ENCODE data around the gene MEGF11.

MEGF11 gene

GRCh38 chr15:66253418-66254088 is at the start of gene MEGF11:
Gene MEGF11, minus strand, starts transcription at chr15:66253750. Its CDS starts 125,347 bp downstream, at chr15:66128403.
- peak; percentile 30 for DNase-seq (ENCODE audit: extremely low spot score)
- ChIA-PET CTCF (interaction anchor here (0.7 to 0.9 kb wide), 3 partner anchors 22 to 39 kb away, joined by 3 read pairs; no protein-coding TSS in a partner anchor), POLR2A (interaction anchor here (0.5 kb wide), 1 partner anchor 948 kb away, joined by 5 read pairs; no protein-coding TSS in a partner anchor)
- no peak for TF ChIP-seq CTCF (IDR thresholded peaks at IDR 0.05; ENCODE audit: control extremely low read depth, extremely low read depth, low read depth, missing control alignments)

GRCh38 chr15:66302489-66303278 is 49.1 kb upstream of the MEGF11 start:
- no peak for DNase-seq (ENCODE audit: extremely low spot score)
- no peak for TF ChIP-seq CTCF (IDR thresholded peaks at IDR 0.05; ENCODE audit: control extremely low read depth, extremely low read depth, low read depth, missing control alignments)
- ChIA-PET CTCF (interaction anchor here (1.1 to 1.9 kb wide), 2 partner anchors 15 to 196 kb away, joined by 3 to 5 read pairs; partner anchors contain the start of gene SNAPC5), POLR2A (no interaction called here)

- TF ChIP-seq CTCF (IDR thresholded peaks at IDR 0.05; ENCODE audit: control extremely low read depth, extremely low read depth, low read depth, missing control alignments): no peak
- no peak for DNase-seq (ENCODE audit: extremely low spot score)
- ChIA-PET CTCF (no interaction called here), POLR2A (no interaction called here)
These were observed 45.3 kb upstream of the MEGF11 start for GRCh38 chr15:66298803-66299251.

- ChIA-PET POLR2A (interaction anchor here (0.7 kb wide), 1 partner anchor 325 kb away, joined by 3 read pairs; no protein-coding TSS in a partner anchor), CTCF (interaction anchor here (2.1 to 5.3 kb wide), 3 partner anchors 8 to 202 kb away, joined by 8 to 28 read pairs (median 10); partner anchors contain the start of gene SNAPC5)
- TF ChIP-seq CTCF (IDR thresholded peaks at IDR 0.05; ENCODE audit: control extremely low read depth, extremely low read depth, low read depth, missing control alignments): no peak
- DNase-seq (ENCODE audit: extremely low spot score): no peak
These were observed 42.6 kb upstream of the MEGF11 start for GRCh38 chr15:66296186-66296585.

GRCh38 chr15:66294932-66295235 is 41.3 kb upstream of the MEGF11 start:
- no peak for TF ChIP-seq CTCF (IDR thresholded peaks at IDR 0.05; ENCODE audit: control extremely low read depth, extremely low read depth, low read depth, missing control alignments)
- POLR2A ChIA-PET: no interaction called here
- CTCF ChIA-PET: interaction anchor here (1.0 to 5.3 kb wide), 3 partner anchors 11 to 203 kb away, joined by 3 to 28 read pairs (median 8); partner anchors contain the start of gene SNAPC5
- DNase-seq (ENCODE audit: extremely low spot score): no peak

- peak; percentile 39 for DNase-seq (ENCODE audit: extremely low spot score)
- ChIA-PET CTCF (interaction anchor here (1.0 to 5.3 kb wide), 4 partner anchors 11 to 974 kb away, joined by 3 to 28 read pairs (median 6); partner anchors contain the start of gene SNAPC5), POLR2A (no interaction called here)
- no peak for TF ChIP-seq CTCF (IDR thresholded peaks at IDR 0.05; ENCODE audit: control extremely low read depth, extremely low read depth, low read depth, missing control alignments)
These were observed 40.8 kb upstream of the MEGF11 start for GRCh38 chr15:66294157-66294931.
